PC-3 (cell line): ENCODE results near the gene EFCAB11. TPM values are rescaled to one million over a fixed set of nuclear protein-coding genes. Genes with fewer than 3 reads are reported as not detected.
A peak's percentile ranks its signal among the peaks of the same experiment; 100 is the strongest.

Experiments used
- ATAC-seq: fragments of 200-7000 bp; cut with Tn5 transposase; 2 replicates; pipeline ENCODE4 v1.9.1; 2020; ENCODE audit warnings: mild to moderate bottlenecking, moderate library complexity
- BruUV-seq: library from RNA; stranded (reverse); fragments of 400-500 nt; replicated peaks from 2 replicates; lab custom pipeline; 2021; lab: Mats Ljungman, UMichigan
- CTCF ChIA-PET: fragments of 300-600 bp; sonication (Branson Sonifier 250); formaldehyde crosslinking; loops from one replicate; lab custom pipeline; 2022; ENCODE audit warnings: antibody characterized with exemption; lab: Charles Lee
- POLR2A ChIA-PET: fragments of 300-600 bp; sonication (Branson Sonifier 250); formaldehyde crosslinking; loops from one replicate; lab custom pipeline; 2022; ENCODE audit warnings: antibody characterized with exemption; ENCODE audit not compliant: unreplicated experiment; lab: Charles Lee
- DNase-seq: peaks from one replicate; pipeline ENCODE4 v3.0.0-alpha.2; 2015
- H2AFZ ChIP-seq: fragments of 300-600 bp; sonication (generic); 2 replicates; pipeline ENCODE4 v1.6.0; 2016; ENCODE audit warnings: antibody characterized with exemption, low read length
- H3F3A ChIP-seq: fragments of 300-600 bp; sonication (generic); one replicate; pipeline ENCODE4 v1.6.0; 2017; ENCODE audit warnings: antibody characterized with exemption, low read length, control low read depth, mild to moderate bottlenecking; ENCODE audit not compliant: unreplicated experiment
- H3K27ac ChIP-seq: fragments of 300-600 bp; sonication (generic); 2 replicates; pipeline ENCODE4 v1.5.1; 2016; ENCODE audit warnings: mild to moderate bottlenecking, low read length
- H3K27me3 ChIP-seq: fragments of 300-600 bp; sonication (generic); 2 replicates; pipeline ENCODE4 v1.6.1; 2016; ENCODE audit warnings: low read length, mixed read lengths
- H3K36me3 ChIP-seq: fragments of 300-600 bp; sonication (generic); 2 replicates; pipeline ENCODE4 v1.6.1; 2016; ENCODE audit warnings: low read depth, mixed run types, low read length, mixed read lengths
- H3K4me1 ChIP-seq: fragments of 300-600 bp; sonication (generic); 2 replicates; pipeline ENCODE4 v1.5.1; 2016; ENCODE audit warnings: low read length; ENCODE audit not compliant: insufficient read depth
- H3K4me2 ChIP-seq: fragments of 300-600 bp; sonication (generic); 2 replicates; pipeline ENCODE4 v1.6.0; 2016; ENCODE audit warnings: low read length
- H3K4me3 ChIP-seq: fragments of 300-600 bp; sonication (generic); 2 replicates; pipeline ENCODE4 v1.5.1; 2016; ENCODE audit warnings: mild to moderate bottlenecking, low read length, mixed read lengths
- H3K79me2 ChIP-seq: fragments of 300-600 bp; sonication (generic); 2 replicates; pipeline ENCODE4 v1.6.1; 2017; ENCODE audit warnings: low read length, mixed read lengths
- H3K9ac ChIP-seq: fragments of 300-600 bp; sonication (generic); 2 replicates; pipeline ENCODE4 v1.6.0; 2016; ENCODE audit warnings: mild to moderate bottlenecking, low read length
- H3K9me2 ChIP-seq: fragments of 300-600 bp; sonication (generic); replicated peaks from 2 replicates; pipeline ENCODE4 v1.6.1; 2016; ENCODE audit warnings: mixed run types, low read length, mixed read lengths
- H3K9me3 ChIP-seq: fragments of 300-600 bp; sonication (generic); 2 replicates; pipeline ENCODE4 v1.6.1; 2016; ENCODE audit warnings: low read length, mixed read lengths
- H4K20me1 ChIP-seq: fragments of 300-600 bp; sonication (generic); 2 replicates; pipeline ENCODE4 v1.6.1; 2016; ENCODE audit warnings: low read length, mixed read lengths
- CTCF ChIP-seq: fragments of 300-600 bp; sonication (generic); conservative IDR thresholded peaks from 2 replicates; pipeline ENCODE4 v1.5.1; 2017; ENCODE audit warnings: antibody characterized with exemption, low read depth, mild to moderate bottlenecking, low read length
- EZH2 ChIP-seq: fragments of 300-600 bp; sonication (generic); IDR thresholded peaks from one replicate; pipeline ENCODE4 v1.6.1; 2017; ENCODE audit warnings: antibody characterized with exemption, mild to moderate bottlenecking, low read length; ENCODE audit not compliant: unreplicated experiment
- EZH2phosphoT487 ChIP-seq: fragments of 300-600 bp; sonication (generic); IDR thresholded peaks from 2 replicates; pipeline ENCODE4 v1.6.1; 2018; ENCODE audit warnings: mild to moderate bottlenecking, antibody characterized with exemption, low read length, borderline replicate concordance
- intact Hi-C: fragments of 100-400 bp; cut with micrococcal nuclease; formaldehyde crosslinking; loops from 2 replicates; pipeline ENCODE4 v1.9.0; 2023
- total RNA-seq: library from RNA; depleted of rRNA; stranded (reverse); fragments of >200 nt; gene quantifications from 2 replicates; pipeline ENCODE4 v1.2.3, GENCODE V29; 2014

The EFCAB11 gene
- total RNA-seq, 1 experiment from 2014 or later = 7.0 TPM

- Histone ChIP-seq H4K20me1 (peaks cover 11% of the 10 kb centered on the region; the same call in 1 of the 2 replicates), H3K36me3 (peaks cover 25% of the 10 kb centered on the region), H3K4me3 (peak within 1 kb of the TSS; percentile 81), H3K9me2 (no peaks in the 10 kb centered on the region), H3K27me3 (no peaks in the 10 kb centered on the region), H3K79me2 (peaks cover 58% of the 10 kb centered on the region), H3K4me1 (peaks cover 20% of the 10 kb centered on the region), H3K9me3 (no peaks in the 10 kb centered on the region), H3F3A (no peaks in the 10 kb centered on the region), H3K9ac (peak within 1 kb of the TSS; percentile 96), H3K27ac (peak within 1 kb of the TSS; percentile 81), H3K4me2 (peak within 1 kb of the TSS; percentile 98), H2AFZ (peak within 1 kb of the TSS; percentile 97)
- ATAC-seq = peak; percentile 66
- no TSS peak for BruUV-seq
- POLR2A ChIA-PET = interaction anchor here (0.6 to 1.0 kb wide), 4 partner anchors 35 to 1132 kb away, joined by 3 to 10 read pairs (median 3); no protein-coding TSS in a partner anchor
- no peak for TF ChIP-seq EZH2phosphoT487
- TF ChIP-seq CTCF = no peak; the same call in 1 of the 2 replicates
- TF ChIP-seq EZH2 = no peak
- CTCF ChIA-PET = interaction anchor here (0.7 to 1.5 kb wide), 2 partner anchors 17 to 151 kb away, joined by 4 read pairs; no protein-coding TSS in a partner anchor
- peak; percentile 96 for DNase-seq
- intact Hi-C loops = loop anchor here (5.0 kb wide), 1 partner anchor 1394 kb away; the partner anchor contains the start of gene ZC3H14
Measured at GRCh38 chr14:89955745-89956660, 1.5 kb upstream of the EFCAB11 start, which contains the start of gene TDP1. Gene TDP1 (plus strand): TSS chr14:89955927. CDS start chr14:89963115, 7,188 bp downstream.

GRCh38 chr14:89955022-89955744 is 653 bp upstream of the EFCAB11 start:
- Histone ChIP-seq H3K27me3 (no peaks in the 10 kb centered on the region), H3K4me2 (peak overlapping the region; percentile 98), H3K36me3 (peaks cover 21% of the 10 kb centered on the region), H2AFZ (peak overlapping the region; percentile 97), H3K27ac (0 out of 2 replicates have a peak overlapping the region, but pooled peaks have one; percentile 14), H3K9me2 (no peaks in the 10 kb centered on the region), H3K9ac (peak overlapping the region; percentile 96), H3F3A (no peaks in the 10 kb centered on the region), H3K4me3 (peak overlapping the region; percentile 81), H4K20me1 (peaks cover 11% of the 10 kb centered on the region; the same call in 1 of the 2 replicates), H3K4me1 (peaks cover 20% of the 10 kb centered on the region), H3K79me2 (peaks cover 50% of the 10 kb centered on the region), H3K9me3 (no peaks in the 10 kb centered on the region)
- peak; percentile 24 for DNase-seq
- POLR2A ChIA-PET = no interaction called here
- CTCF ChIA-PET = interaction anchor here (0.9 to 1.5 kb wide), 2 partner anchors 16 to 18 kb away, joined by 3 to 4 read pairs; no protein-coding TSS in a partner anchor
- TF ChIP-seq CTCF (no peak), EZH2 (no peak), EZH2phosphoT487 (no peak)
- ATAC-seq = peak; percentile 23
- intact Hi-C loops = loop anchor here (5.0 kb wide), 1 partner anchor 1393 kb away; the partner anchor contains the start of gene ZC3H14
- no TSS peak for BruUV-seq
